IMR-90 (cell line): Measurements from ENCODE around the gene CATSPERZ. TPM values are rescaled to one million over a fixed set of nuclear protein-coding genes. Genes with fewer than 3 reads are reported as not detected.

Experiments used
- ATAC-seq: fragments of 200-7000 bp; cut with Tn5 transposase; 2 replicates; pipeline ENCODE4 v1.9.1; 2020; ENCODE audit warnings: low read depth, mild to moderate bottlenecking, moderate library complexity
- BruUV-seq: library from RNA; stranded (reverse); fragments of 400-500 nt; replicated peaks from 2 replicates; lab custom pipeline; 2021; lab: Mats Ljungman, UMichigan
- CTCF ChIA-PET: fragments of 300-600 bp; formaldehyde crosslinking; extraction: SDS; loops from one replicate; lab custom pipeline; 2021; ENCODE audit warnings: antibody characterized with exemption; lab: Yijun Ruan, JAX
- POLR2A ChIA-PET: fragments of 300-600 bp; sonication (Branson Sonifier 250); formaldehyde crosslinking; loops from one replicate; lab custom pipeline; 2022; ENCODE audit warnings: antibody characterized with exemption; ENCODE audit not compliant: unreplicated experiment; lab: Charles Lee
- DNase-seq: peaks from one replicate; pipeline ENCODE4 v3.0.0; 2013
- H2AFZ ChIP-seq: replicated peaks from 2 replicates; pipeline ENCODE3; 2013; ENCODE audit warnings: low read length, mild to moderate bottlenecking; ENCODE audit not compliant: poor library complexity
- H2AK5ac ChIP-seq: 2 replicates; pipeline ENCODE4 v1.6.1; 2013; ENCODE audit warnings: low read depth, low read length, inconsistent platforms
- H2AK9ac ChIP-seq: replicated peaks from 2 replicates; pipeline ENCODE3; 2013; ENCODE audit warnings: mild to moderate bottlenecking, low read depth, low read length, moderate library complexity; ENCODE audit not compliant: poor library complexity
- H2BK120ac ChIP-seq: 2 replicates; pipeline ENCODE4 v1.6.1; 2013; ENCODE audit warnings: low read depth, low read length, inconsistent platforms
- H2BK15ac ChIP-seq: 3 replicates; pipeline ENCODE4 v1.6.1; 2013; ENCODE audit warnings: low read depth, low read length, inconsistent platforms
- H2BK20ac ChIP-seq: 2 replicates; pipeline ENCODE4 v1.6.1; 2013; ENCODE audit warnings: low read depth, mild to moderate bottlenecking, inconsistent platforms, low read length, moderate library complexity
- H2BK5ac ChIP-seq: 2 replicates; pipeline ENCODE4 v1.6.1; 2013; ENCODE audit warnings: mild to moderate bottlenecking, low read depth, low read length, inconsistent platforms; ENCODE audit not compliant: poor library complexity, severe bottlenecking
- H3K14ac ChIP-seq: replicated peaks from 2 replicates; pipeline ENCODE4 v1.6.1; 2013; ENCODE audit warnings: low read depth, low read length, inconsistent platforms
- H3K18ac ChIP-seq: 2 replicates; pipeline ENCODE4 v1.6.1; 2013; ENCODE audit warnings: low read depth, low read length, control low read depth
- H3K23ac ChIP-seq: 2 replicates; pipeline ENCODE4 v1.6.1; 2013; ENCODE audit warnings: low read depth, low read length, inconsistent platforms
- H3K27ac ChIP-seq: 2 replicates; pipeline ENCODE4 v1.5.1; 2013; ENCODE audit warnings: mild to moderate bottlenecking, control low read depth, low read length; ENCODE audit not compliant: insufficient read depth
- H3K27me3 ChIP-seq: 2 replicates; pipeline ENCODE4 v1.6.1; 2013; ENCODE audit warnings: low read length; ENCODE audit not compliant: control insufficient read depth, insufficient read depth
- H3K36me3 ChIP-seq: 2 replicates; pipeline ENCODE4 v1.6.1; 2013; ENCODE audit warnings: low read length, mixed read lengths; ENCODE audit not compliant: control insufficient read depth, insufficient read depth
- H3K4ac ChIP-seq: 2 replicates; pipeline ENCODE4 v1.6.1; 2013; ENCODE audit warnings: low read depth, low read length, inconsistent platforms
- H3K4me1 ChIP-seq: 2 replicates; pipeline ENCODE4 v1.6.1; 2013; ENCODE audit warnings: low read length, mixed read lengths; ENCODE audit not compliant: control insufficient read depth, insufficient read depth
- H3K4me2 ChIP-seq: 2 replicates; pipeline ENCODE4 v1.6.1; 2013; ENCODE audit warnings: low read depth, mild to moderate bottlenecking, control low read depth, low read length, moderate library complexity
- H3K4me3 ChIP-seq: 2 replicates; pipeline ENCODE4 v1.5.1; 2013; ENCODE audit warnings: low read depth, mild to moderate bottlenecking, control low read depth, low read length, moderate library complexity; ENCODE audit not compliant: insufficient read depth
- H3K56ac ChIP-seq: 2 replicates; pipeline ENCODE4 v1.6.1; 2013; ENCODE audit warnings: low read length, inconsistent platforms; ENCODE audit not compliant: insufficient read depth; ENCODE audit errors: extremely low read depth
- H3K79me1 ChIP-seq, 2 experiments: 2 replicates each; pipeline ENCODE4 v1.6.1; 2013; ENCODE audit warnings: low read length in 2 of 2, inconsistent platforms in 1 of 2, low read depth in 1 of 2
- H3K9ac ChIP-seq: 2 replicates; pipeline ENCODE4 v1.6.1; 2013; ENCODE audit warnings: low read depth, low read length, control low read depth
- H3K9me1 ChIP-seq: 2 replicates; pipeline ENCODE4 v1.6.1; 2013; ENCODE audit warnings: low read length, inconsistent platforms; ENCODE audit not compliant: insufficient read depth
- H3K9me3 ChIP-seq: 2 replicates; pipeline ENCODE4 v1.6.1; 2013; ENCODE audit warnings: low read length; ENCODE audit not compliant: control insufficient read depth, insufficient read depth
- H4K20me1 ChIP-seq: 2 replicates; pipeline ENCODE4 v1.6.1; 2013; ENCODE audit warnings: low read length, inconsistent platforms; ENCODE audit not compliant: insufficient read depth
- H4K5ac ChIP-seq: 2 replicates; pipeline ENCODE4 v1.6.1; 2013; ENCODE audit warnings: mild to moderate bottlenecking, low read depth, low read length, control low read depth
- H4K8ac ChIP-seq, 2 experiments: 2 replicates each; pipeline ENCODE4 v1.6.1; 2013; ENCODE audit warnings: low read depth in 2 of 2, low read length in 2 of 2, control low read depth in 1 of 2, inconsistent platforms in 1 of 2
- H4K91ac ChIP-seq: 2 replicates; pipeline ENCODE4 v1.6.1; 2013; ENCODE audit warnings: low read depth, low read length, inconsistent platforms; ENCODE audit not compliant: insufficient read depth
- BHLHE40 ChIP-seq: fragments of 150-350 bp; IDR thresholded peaks from 2 replicates; pipeline ENCODE4 v1.6.1; 2016; ENCODE audit warnings: mild to moderate bottlenecking, low read depth, low read length
- CEBPB ChIP-seq: IDR thresholded peaks from 2 replicates; pipeline ENCODE4 v1.6.1; 2012; ENCODE audit warnings: low read depth, low read length, improper control_type of control experiment
- CHD1 ChIP-seq: IDR thresholded peaks from 2 replicates; pipeline ENCODE4 v1.6.1; 2012; ENCODE audit warnings: low read depth, low read length, improper control_type of control experiment
- CTCF ChIP-seq: conservative IDR thresholded peaks from 2 replicates; pipeline ENCODE4 v1.5.1; 2012; ENCODE audit warnings: mild to moderate bottlenecking, low read depth, low read length, improper control_type of control experiment
- ELK1 ChIP-seq: fragments of 150-350 bp; IDR thresholded peaks from 2 replicates; pipeline ENCODE4 v1.6.1; 2016; ENCODE audit warnings: low read depth, mild to moderate bottlenecking, low read length, moderate library complexity, borderline replicate concordance
- FOS ChIP-seq: fragments of 150-350 bp; IDR thresholded peaks from 2 replicates; pipeline ENCODE4 v1.6.1; 2016; ENCODE audit warnings: low read depth, low read length
- MAFK ChIP-seq: IDR thresholded peaks from 2 replicates; pipeline ENCODE4 v1.6.1; 2012; ENCODE audit warnings: low read depth, low read length, improper control_type of control experiment
- MAZ ChIP-seq: IDR thresholded peaks from 2 replicates; pipeline ENCODE4 v1.6.1; 2012; ENCODE audit warnings: low read depth, mild to moderate bottlenecking, low read length, improper control_type of control experiment, moderate library complexity, borderline replicate concordance
- MXI1 ChIP-seq: IDR thresholded peaks from 2 replicates; pipeline ENCODE4 v1.6.1; 2012; ENCODE audit warnings: low read depth, mild to moderate bottlenecking, low read length, moderate library complexity, borderline replicate concordance
- NFE2L2 ChIP-seq: fragments of 150-350 bp; IDR thresholded peaks from 2 replicates; pipeline ENCODE4 v1.6.1; 2016; ENCODE audit warnings: low read depth, mild to moderate bottlenecking, low read length
- POLR2A ChIP-seq: IDR thresholded peaks from 2 replicates; pipeline ENCODE4 v1.6.1; 2012; ENCODE audit warnings: mild to moderate bottlenecking, low read depth, low read length
- RAD21 ChIP-seq: IDR thresholded peaks from 2 replicates; pipeline ENCODE4 v1.6.1; 2012; ENCODE audit warnings: low read length, improper control_type of control experiment
- RCOR1 ChIP-seq: IDR thresholded peaks from 2 replicates; pipeline ENCODE4 v1.6.1; 2012; ENCODE audit warnings: mild to moderate bottlenecking, low read length, improper control_type of control experiment; ENCODE audit not compliant: insufficient replicate concordance
- RFX5 ChIP-seq: IDR thresholded peaks from 2 replicates; pipeline ENCODE4 v1.8.0; 2012; ENCODE audit warnings: low read depth, mild to moderate bottlenecking, low read length, moderate library complexity
- SMC3 ChIP-seq: fragments of 150-350 bp; IDR thresholded peaks from 2 replicates; pipeline ENCODE4 v1.6.1; 2016; ENCODE audit warnings: low read depth, mild to moderate bottlenecking, antibody characterized with exemption, low read length, moderate library complexity
- USF2 ChIP-seq: fragments of 150-350 bp; IDR thresholded peaks from 2 replicates; pipeline ENCODE4 v1.6.1; 2017; ENCODE audit warnings: mild to moderate bottlenecking, antibody characterized with exemption, low read length, low read depth
- WGBS, 2 experiments: methylation state at CpG; one replicate each; pipeline versions ENCODE4 v1.1.5 to v1.1.7; 2013; ENCODE audit warnings: missing lambda C conversion rate in 2 of 2; ENCODE audit not compliant: insufficient read length in 1 of 2; ENCODE audit errors: extremely low coverage in 2 of 2; 5-methylcytosine and 5-hydroxymethylcytosine counted together
- dilution Hi-C: fragments of 300-500 bp; cut with HindIII; formaldehyde crosslinking; loops from one replicate; pipeline ENCODE4 v1.14.3; 2018; ENCODE audit warnings: low sequenced_read_pairs; ENCODE audit not compliant: unreplicated experiment
- in situ Hi-C: fragments of 300-500 bp; cut with MboI; formaldehyde crosslinking; loops from 3 replicates; pipeline ENCODE4 v1.14.3; 2019; ENCODE audit warnings: low sequenced_read_pairs, inconsistent platforms, mixed read lengths
- intact Hi-C: fragments of 100-400 bp; cut with micrococcal nuclease; formaldehyde crosslinking; loops from 2 replicates; pipeline ENCODE4 v1.10.0; 2022
- polyA plus RNA-seq, 3 experiments: library from polyadenylated mRNA; depleted of rRNA; stranded (reverse); fragments of >200 nt; gene quantifications; 2 replicates each; pipeline ENCODE4 v1.2.3, GENCODE V29; 2012; ENCODE audit warnings: low replicate concordance in 1 of 3
- total RNA-seq: library from RNA; depleted of rRNA; stranded (reverse); fragments of >200 nt; gene quantifications from 2 replicates; pipeline ENCODE4 v1.2.3, GENCODE V29; 2012

The CATSPERZ gene
- total and polyA plus RNA-seq, 2 of the 4 experiments (the other 2 are of a cell fraction): not detected

- no peak for DNase-seq
- H3K4me2 ChIP-seq: no peak overlapping the region
- no peaks in the 10 kb centered on the region for H3K9me1 ChIP-seq
- peaks cover 78% of the 10 kb centered on the region for H3K27me3 ChIP-seq
- H2AK5ac ChIP-seq: no peak overlapping the region
- no peak overlapping the region for H3K18ac ChIP-seq
- no peak overlapping the region for H3K14ac ChIP-seq
- no peak overlapping the region for H4K5ac ChIP-seq
- dilution Hi-C loops: no loop called here
- no peak overlapping the region for H3K23ac ChIP-seq
- no peak overlapping the region for H3K56ac ChIP-seq
- peaks cover 4% of the 10 kb centered on the region; the same call in 1 of the 2 replicates for H4K20me1 ChIP-seq
- H3K36me3 ChIP-seq: no peaks in the 10 kb centered on the region
- no peak overlapping the region for H3K9ac ChIP-seq
- no peak overlapping the region for H2BK120ac ChIP-seq
- no peak overlapping the region for H3K4ac ChIP-seq
- ChIA-PET POLR2A (no interaction called here), CTCF (no interaction called here)
- no peak overlapping the region for H2BK5ac ChIP-seq
- no peak overlapping the region for H2AFZ ChIP-seq
- H2BK20ac ChIP-seq: no peak overlapping the region
- peaks cover 5% of the 10 kb centered on the region for H3K4me1 ChIP-seq
- no peak overlapping the region for H4K8ac ChIP-seq
- no peak for ATAC-seq
- WGBS, 2 experiments: 23% methylated on average over 9 of the region's 18 CpGs; no CpG with 5 or more reads in 1 of the 2 experiments
- TF ChIP-seq RFX5 (no peak), CEBPB (no peak), BHLHE40 (no peak), MAZ (no peak), FOS (no peak), SMC3 (no peak), CHD1 (no peak), MAFK (no peak), NFE2L2 (no peak), CTCF (no peak), RAD21 (no peak), USF2 (no peak), RCOR1 (no peak), ELK1 (no peak), POLR2A (no peak), MXI1 (no peak)
- no peaks in the 10 kb centered on the region for H3K79me1 ChIP-seq
- H3K4me3 ChIP-seq: no peak overlapping the region
- no peak overlapping the region for H2BK15ac ChIP-seq
- intact Hi-C loops: no loop called here
- H2AK9ac ChIP-seq: no peak overlapping the region
- no TSS peak for BruUV-seq
- no peaks in the 10 kb centered on the region for H3K9me3 ChIP-seq
- in situ Hi-C loops: no loop called here
- no peak overlapping the region for H4K91ac ChIP-seq
- no peak overlapping the region for H3K27ac ChIP-seq
Observed at GRCh38 chr11:64297699-64298358, 2.3 kb upstream of the CATSPERZ start.
